Neural crest cell (in vitro differentiated cells): ENCODE results near the gene CLDN4. TPM values are rescaled to one million over a fixed set of nuclear protein-coding genes. Genes with fewer than 3 reads are reported as not detected.
A peak's percentile ranks its signal among the peaks of the same experiment; 100 is the strongest.

Experiments
- DNase-seq: peaks from one replicate; pipeline ENCODE4 v3.0.0; 2021; ENCODE audit warnings: low read depth, mixed read lengths, low spot score
- H3K27ac Mint-ChIP-seq: one replicate; pipeline ENCODE4 v1.8.0; 2021; ENCODE audit warnings: mild to moderate bottlenecking, mixed read lengths; ENCODE audit not compliant: unreplicated experiment
- H3K27me3 Mint-ChIP-seq: 2 replicates; pipeline ENCODE4 v1.8.0; 2021; ENCODE audit warnings: low read depth, mild to moderate bottlenecking, mixed read lengths
- H3K36me3 Mint-ChIP-seq: 2 replicates; pipeline ENCODE4 v1.8.0; 2021; ENCODE audit warnings: low read depth, mild to moderate bottlenecking, mixed read lengths
- H3K4me1 Mint-ChIP-seq: 2 replicates; pipeline ENCODE4 v1.8.0; 2021; ENCODE audit warnings: mixed read lengths
- H3K4me3 Mint-ChIP-seq: one replicate; pipeline ENCODE4 v1.8.0; 2021; ENCODE audit warnings: mild to moderate bottlenecking, mixed read lengths
- H3K9me3 Mint-ChIP-seq: 2 replicates; pipeline ENCODE4 v1.8.0; 2021; ENCODE audit warnings: mixed read lengths
- CTCF ChIP-seq: fragments of 200-600 bp; sonication (generic); conservative IDR thresholded peaks from 2 replicates; pipeline ENCODE4 v1.5.0; 2021; ENCODE audit warnings: antibody characterized with exemption, mild to moderate bottlenecking
- total RNA-seq: library from RNA; stranded (reverse); gene quantifications from 2 replicates; pipeline ENCODE4 v1.2.1, GENCODE V29; 2021

CLDN4 gene
- total RNA-seq, 1 donor from 2014 or later, result 0.47 TPM

GRCh38 chr7:73861305-73861704, 30.5 kb downstream of the CLDN4 start:
- TF ChIP-seq CTCF, result no peak
- no peaks in the 10 kb centered on the region for H3K4me1 Mint-ChIP-seq
- no peak overlapping the region for H3K4me3 Mint-ChIP-seq
- no peak overlapping the region for H3K27ac Mint-ChIP-seq
- no peak for DNase-seq
- peaks cover 20% of the 10 kb centered on the region for H3K27me3 Mint-ChIP-seq
- no peaks in the 10 kb centered on the region for H3K9me3 Mint-ChIP-seq
- no peaks in the 10 kb centered on the region for H3K36me3 Mint-ChIP-seq

GRCh38 chr7:73864981-73865711, 34.4 kb downstream of the CLDN4 start:
- Mint-ChIP-seq H3K36me3 (no peaks in the 10 kb centered on the region), H3K9me3 (no peaks in the 10 kb centered on the region), H3K27ac (peak overlapping the region; percentile 27), H3K27me3 (no peaks in the 10 kb centered on the region), H3K4me3 (no peak overlapping the region), H3K4me1 (no peaks in the 10 kb centered on the region)
- DNase-seq, result no peak
- no peak for TF ChIP-seq CTCF

- Mint-ChIP-seq H3K36me3 (no peaks in the 10 kb centered on the region), H3K4me1 (no peaks in the 10 kb centered on the region), H3K9me3 (no peaks in the 10 kb centered on the region), H3K27ac (peak overlapping the region; percentile 82), H3K27me3 (no peaks in the 10 kb centered on the region), H3K4me3 (no peak overlapping the region)
- peak; percentile 59 for TF ChIP-seq CTCF
- DNase-seq, result no peak
Measured at GRCh38 chr7:73865738-73866445, 35.1 kb downstream of the CLDN4 start.

DNA sequence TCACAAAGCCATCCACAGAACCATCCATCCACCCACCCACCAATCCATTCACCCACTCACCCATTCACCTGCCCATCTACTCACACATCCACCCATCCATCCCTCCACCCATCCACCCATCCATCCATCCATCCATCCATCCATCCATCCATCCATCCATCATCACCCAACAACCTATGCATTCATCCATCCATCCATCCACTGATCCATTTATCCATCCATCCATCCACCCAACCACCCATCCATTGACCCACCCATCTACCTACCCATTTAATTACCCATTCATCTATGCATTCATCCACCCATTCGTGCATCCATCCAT, 35.6 kb downstream of the CLDN4 start:
- TF ChIP-seq CTCF, result no peak
- H3K9me3 Mint-ChIP-seq, result no peaks in the 10 kb centered on the region
- no peak overlapping the region for H3K27ac Mint-ChIP-seq
- no peaks in the 10 kb centered on the region for H3K4me1 Mint-ChIP-seq
- no peak overlapping the region for H3K4me3 Mint-ChIP-seq
- no peak for DNase-seq
- no peaks in the 10 kb centered on the region for H3K27me3 Mint-ChIP-seq
- H3K36me3 Mint-ChIP-seq, result no peaks in the 10 kb centered on the region

- Mint-ChIP-seq H3K27ac (no peak overlapping the region), H3K4me3 (no peak overlapping the region), H3K36me3 (no peaks in the 10 kb centered on the region), H3K4me1 (no peaks in the 10 kb centered on the region), H3K9me3 (no peaks in the 10 kb centered on the region), H3K27me3 (no peaks in the 10 kb centered on the region)
- TF ChIP-seq CTCF, result no peak
- no peak for DNase-seq
Measured at GRCh38 chr7:73869011-73869798, 38.4 kb downstream of the CLDN4 start.
